Activated T-cell treated with anti-CD3 and anti-CD28 coated beads, Interleukin-2, amount 50 U/mL, for 4 hours (primary cell): ENCODE measurements around the gene PHYHD1. TPM values are rescaled to one million over a fixed set of nuclear protein-coding genes. Genes with fewer than 3 reads are reported as not detected.
A peak's percentile ranks its signal among the peaks of the same experiment; 100 is the strongest.
"Not testable (repeated sequence)": the region's sequence is repeated elsewhere in the genome, so short reads cannot be mapped to it uniquely, and the experiment has no call there.

Experiments used
- ATAC-seq, 2 donors: fragments of 200-7000 bp; cut with Tn5 transposase; one replicate each; pipeline ENCODE4 v1.10.0; 2021
- DNase-seq: peaks from one replicate; pipeline ENCODE4 v3.0.0-alpha.2; 2020
- H3K27me3 Mint-ChIP-seq: one replicate; pipeline ENCODE4 v1.8.0; 2021; ENCODE audit warnings: low read depth, mixed read lengths
- H3K36me3 Mint-ChIP-seq: one replicate; pipeline ENCODE4 v1.8.0; 2022; ENCODE audit warnings: mixed read lengths; ENCODE audit not compliant: insufficient read depth
- H3K4me1 Mint-ChIP-seq: one replicate; pipeline ENCODE4 v1.8.0; 2021; ENCODE audit warnings: low read depth, mixed read lengths
- H3K4me3 Mint-ChIP-seq: one replicate; pipeline ENCODE4 v1.8.0; 2021; ENCODE audit warnings: mild to moderate bottlenecking, moderate library complexity, mixed read lengths
- H3K9me3 Mint-ChIP-seq: one replicate; pipeline ENCODE4 v1.8.0; 2021; ENCODE audit warnings: mixed read lengths
- total RNA-seq, 3 donors: library from RNA; stranded (reverse); gene quantifications; one replicate each; pipeline ENCODE4 v1.2.1, GENCODE V29; 2021

PHYHD1 gene
- total RNA-seq, 3 donors from 2014 or later, result 0.20 TPM; not detected in 2

DNA sequence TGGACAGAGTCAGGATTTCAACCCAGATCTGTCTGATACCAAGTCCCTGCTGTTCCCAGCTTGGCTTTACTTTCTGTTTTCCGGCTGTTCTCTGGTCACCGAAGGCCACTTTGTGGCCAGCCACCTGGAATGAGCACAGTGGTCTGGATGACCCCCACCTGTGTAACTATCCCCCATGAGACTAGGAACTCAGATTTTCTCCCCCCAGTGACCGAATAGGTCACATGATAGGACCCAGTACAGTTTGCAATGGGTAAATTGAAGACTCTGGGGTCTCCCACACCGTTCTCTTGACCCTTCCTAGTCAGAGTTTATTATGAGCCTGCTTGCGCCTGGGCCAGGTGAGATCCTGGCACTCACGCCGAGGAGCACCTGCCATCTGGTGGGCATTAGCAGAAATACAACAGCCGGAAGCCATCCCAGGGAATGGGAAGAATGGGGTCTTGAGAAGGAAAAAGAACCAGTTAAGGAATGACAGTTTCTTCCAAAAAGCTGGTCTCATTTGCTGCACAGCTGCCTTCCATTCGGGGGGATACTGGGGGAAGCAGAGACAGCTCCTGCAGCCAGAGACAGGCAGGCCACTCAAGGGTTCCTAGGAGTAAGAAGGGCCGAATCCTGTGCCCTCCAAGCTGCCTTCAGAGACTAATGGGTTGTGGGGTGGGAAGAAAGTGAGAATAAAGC, 7.1 kb downstream of the PHYHD1 start:
- Mint-ChIP-seq H3K27me3 (no peaks in the 10 kb centered on the region), H3K9me3 (no peaks in the 10 kb centered on the region), H3K4me1 (peaks cover 5% of the 10 kb centered on the region), H3K4me3 (no peak overlapping the region), H3K36me3 (no peaks in the 10 kb centered on the region)
- ATAC-seq, result peak; percentile 55 to 82
- peak; percentile 45 for DNase-seq

DNA sequence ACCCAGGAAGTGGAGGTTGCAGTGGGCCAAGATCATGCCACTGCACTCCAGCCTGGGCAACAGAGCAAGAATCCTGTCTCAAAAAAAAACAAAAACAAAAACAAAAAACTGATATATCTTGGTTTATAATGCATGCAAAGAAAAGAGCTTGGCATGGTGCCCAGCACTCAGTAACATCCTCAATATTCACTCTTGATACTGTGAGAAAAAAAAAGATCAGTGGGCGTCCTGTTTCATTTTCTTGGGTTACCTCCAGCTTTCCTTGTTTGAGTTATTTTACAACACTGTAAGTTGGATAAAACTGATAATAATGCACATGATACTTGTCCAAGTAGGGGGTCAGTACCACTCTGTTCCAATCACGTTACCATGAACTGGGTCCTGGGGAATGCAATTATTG, 7.8 kb downstream of the PHYHD1 start:
- Mint-ChIP-seq H3K36me3 (no peaks in the 10 kb centered on the region), H3K9me3 (no peaks in the 10 kb centered on the region), H3K4me3 (no peak overlapping the region), H3K27me3 (no peaks in the 10 kb centered on the region), H3K4me1 (peaks cover 5% of the 10 kb centered on the region)
- no peak for DNase-seq
- ATAC-seq, result no peak

DNA sequence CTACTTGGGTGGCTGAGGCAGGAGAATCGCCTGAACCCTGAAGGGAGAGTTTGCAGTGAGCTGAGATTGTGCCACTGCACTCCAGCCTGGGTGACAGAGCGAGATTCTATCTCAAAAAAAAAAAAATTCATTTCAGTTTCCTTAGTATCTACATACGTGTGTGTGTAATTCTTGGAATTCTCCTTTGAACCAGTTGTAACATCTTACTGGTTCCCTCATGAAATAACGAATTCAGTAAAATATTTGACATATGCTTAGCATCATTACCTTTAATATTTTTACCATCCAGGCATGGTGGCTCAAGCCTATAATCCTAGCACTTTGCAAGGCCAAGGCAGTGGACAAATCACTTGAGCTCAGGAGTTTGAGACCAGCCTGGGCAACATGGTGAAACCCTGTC, 8.8 kb downstream of the PHYHD1 start:
- Mint-ChIP-seq H3K9me3 (no peaks in the 10 kb centered on the region), H3K27me3 (no peaks in the 10 kb centered on the region), H3K4me1 (peaks cover 5% of the 10 kb centered on the region), H3K36me3 (no peaks in the 10 kb centered on the region), H3K4me3 (no peak overlapping the region)
- ATAC-seq, result no peak
- DNase-seq, result no peak

DNA sequence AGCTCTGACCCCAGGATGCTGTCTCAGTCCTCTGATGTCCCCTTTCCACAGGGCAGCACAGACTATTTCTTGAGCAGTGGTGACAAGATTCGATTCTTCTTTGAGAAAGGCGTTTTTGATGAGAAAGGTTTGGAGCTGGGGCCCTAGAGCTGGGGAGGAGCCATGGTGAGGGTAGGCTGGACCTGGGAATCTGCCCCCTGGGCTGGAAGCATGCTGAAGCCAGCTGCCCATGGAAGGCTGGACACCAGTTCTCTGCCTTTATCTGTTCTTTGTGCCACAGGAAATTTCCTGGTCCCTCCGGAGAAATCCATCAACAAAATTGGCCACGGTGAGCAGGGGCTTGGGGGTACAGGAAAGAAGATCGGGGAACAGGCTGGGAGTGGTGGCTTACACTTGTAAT, 12.9 kb downstream of the PHYHD1 start:
- Mint-ChIP-seq H3K4me3 (no peak overlapping the region), H3K36me3 (no peaks in the 10 kb centered on the region), H3K4me1 (no peaks in the 10 kb centered on the region), H3K9me3 (no peaks in the 10 kb centered on the region), H3K27me3 (no peaks in the 10 kb centered on the region)
- no peak for DNase-seq
- ATAC-seq, result no peak

DNA sequence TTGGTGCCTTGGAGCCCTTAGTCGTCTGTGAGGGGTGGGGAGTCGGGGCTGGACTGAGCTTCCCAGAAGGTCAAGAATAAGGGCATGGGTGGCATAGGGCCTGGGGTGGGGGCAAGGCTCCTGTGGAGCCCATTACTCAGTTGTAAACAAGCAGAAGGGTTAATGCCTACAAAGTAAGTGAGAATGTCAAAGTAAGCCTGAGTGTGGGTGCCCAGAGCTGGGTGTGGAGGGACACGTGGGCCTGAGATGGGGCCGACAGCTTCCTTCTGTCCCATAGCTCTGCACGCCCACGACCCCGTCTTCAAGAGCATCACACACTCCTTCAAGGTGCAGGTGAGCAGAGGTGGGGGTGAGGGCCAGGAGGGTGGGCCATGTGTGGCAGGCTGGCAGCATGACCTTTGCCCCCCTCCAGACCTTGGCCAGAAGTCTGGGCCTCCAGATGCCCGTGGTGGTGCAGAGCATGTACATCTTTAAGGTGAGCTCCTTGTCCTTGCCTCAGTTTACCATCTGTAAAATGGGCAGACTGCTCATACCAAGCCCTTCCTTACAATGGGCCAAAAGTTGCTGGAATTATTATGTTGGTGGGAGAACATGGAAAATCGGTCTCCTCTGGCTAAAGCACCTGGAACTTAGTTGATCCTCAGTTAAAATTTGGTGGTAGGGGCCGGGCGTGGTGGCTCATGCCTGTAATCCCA, 15.5 kb downstream of the PHYHD1 start:
- H3K36me3 Mint-ChIP-seq, result no peaks in the 10 kb centered on the region
- no peaks in the 10 kb centered on the region for H3K9me3 Mint-ChIP-seq
- ATAC-seq (no peak), DNase-seq (no peak)
- no peaks in the 10 kb centered on the region for H3K27me3 Mint-ChIP-seq
- H3K4me3 Mint-ChIP-seq, result no peak overlapping the region
- H3K4me1 Mint-ChIP-seq, result no peaks in the 10 kb centered on the region

DNA sequence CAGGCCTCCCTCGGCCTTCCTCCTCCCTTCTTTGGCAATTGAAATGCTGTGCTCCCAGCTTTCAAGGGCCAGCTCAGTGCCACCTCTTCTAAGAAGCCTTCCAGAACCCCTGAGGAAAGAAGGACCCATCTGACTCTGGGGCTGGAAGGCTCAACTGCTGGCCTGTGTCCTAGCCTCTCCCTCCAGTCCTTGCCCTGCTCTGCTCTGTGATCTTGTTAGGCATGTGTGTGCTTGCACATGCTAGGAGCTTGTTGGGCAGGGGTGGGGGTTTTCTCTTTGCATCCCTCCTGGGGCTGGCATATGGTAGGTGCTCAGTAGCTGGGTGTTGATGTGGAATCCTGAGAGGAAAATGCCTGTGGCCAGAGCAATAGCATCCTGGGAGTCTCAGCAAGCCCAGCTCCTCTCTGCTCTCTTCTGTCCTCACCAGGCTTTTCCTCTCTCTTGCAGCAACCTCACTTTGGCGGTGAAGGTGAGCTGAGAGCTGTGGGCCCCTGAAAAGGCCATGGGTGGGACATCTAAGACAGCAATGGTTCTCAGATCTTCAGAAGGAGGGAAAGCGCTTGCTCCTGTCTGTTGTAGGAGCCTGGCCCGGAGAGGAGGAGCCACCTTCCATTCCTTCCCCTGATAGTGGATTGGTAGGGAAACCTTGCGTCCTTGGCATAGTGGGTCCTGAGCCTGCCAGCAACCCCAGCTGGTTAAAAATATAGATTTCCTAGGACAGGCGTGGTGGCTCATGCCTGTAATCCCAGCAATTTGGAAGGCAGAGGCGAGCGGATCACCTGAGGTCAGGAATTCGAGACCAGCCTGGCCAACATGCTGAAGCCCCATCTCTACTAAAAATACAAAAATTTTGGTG, 16.8 kb downstream of the PHYHD1 start:
- H3K9me3 Mint-ChIP-seq, result no peaks in the 10 kb centered on the region
- DNase-seq (no peak), ATAC-seq (no peak)
- H3K36me3 Mint-ChIP-seq, result no peaks in the 10 kb centered on the region
- H3K4me1 Mint-ChIP-seq, result no peaks in the 10 kb centered on the region
- no peaks in the 10 kb centered on the region for H3K27me3 Mint-ChIP-seq
- H3K4me3 Mint-ChIP-seq, result no peak overlapping the region

DNA sequence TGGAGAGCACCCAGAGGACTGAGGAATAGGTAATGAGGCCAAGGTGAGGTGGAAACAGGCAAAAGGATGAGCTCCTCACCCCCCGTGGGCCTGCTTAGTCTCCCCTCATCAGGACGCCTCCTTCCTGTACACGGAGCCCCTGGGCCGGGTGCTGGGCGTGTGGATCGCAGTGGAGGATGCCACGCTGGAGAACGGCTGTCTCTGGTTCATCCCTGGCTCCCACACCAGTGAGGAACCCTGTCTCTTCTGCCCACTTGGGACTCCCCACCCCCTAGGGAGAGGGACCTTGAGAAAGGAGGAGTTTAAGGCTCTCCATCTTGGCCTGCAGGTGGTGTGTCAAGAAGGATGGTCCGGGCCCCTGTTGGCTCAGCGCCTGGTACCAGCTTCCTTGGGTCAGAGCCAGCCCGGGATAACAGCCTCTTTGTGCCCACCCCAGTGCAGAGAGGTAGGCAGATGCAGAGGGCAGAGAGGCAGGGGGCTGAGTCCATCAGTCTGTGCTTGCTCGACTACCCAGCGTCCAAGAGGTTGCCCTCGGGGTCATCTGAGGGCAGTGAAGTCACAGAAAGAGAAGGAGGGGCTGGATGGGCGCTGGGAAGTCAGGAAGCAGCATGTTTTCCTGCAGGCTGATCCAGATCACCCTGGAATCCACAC, 19.6 kb downstream of the PHYHD1 start:
- DNase-seq (no peak), ATAC-seq (no peak)
- no peaks in the 10 kb centered on the region for H3K27me3 Mint-ChIP-seq
- H3K36me3 Mint-ChIP-seq, result no peaks in the 10 kb centered on the region
- no peaks in the 10 kb centered on the region for H3K4me1 Mint-ChIP-seq
- H3K9me3 Mint-ChIP-seq, result no peaks in the 10 kb centered on the region
- no peak overlapping the region for H3K4me3 Mint-ChIP-seq

DNA sequence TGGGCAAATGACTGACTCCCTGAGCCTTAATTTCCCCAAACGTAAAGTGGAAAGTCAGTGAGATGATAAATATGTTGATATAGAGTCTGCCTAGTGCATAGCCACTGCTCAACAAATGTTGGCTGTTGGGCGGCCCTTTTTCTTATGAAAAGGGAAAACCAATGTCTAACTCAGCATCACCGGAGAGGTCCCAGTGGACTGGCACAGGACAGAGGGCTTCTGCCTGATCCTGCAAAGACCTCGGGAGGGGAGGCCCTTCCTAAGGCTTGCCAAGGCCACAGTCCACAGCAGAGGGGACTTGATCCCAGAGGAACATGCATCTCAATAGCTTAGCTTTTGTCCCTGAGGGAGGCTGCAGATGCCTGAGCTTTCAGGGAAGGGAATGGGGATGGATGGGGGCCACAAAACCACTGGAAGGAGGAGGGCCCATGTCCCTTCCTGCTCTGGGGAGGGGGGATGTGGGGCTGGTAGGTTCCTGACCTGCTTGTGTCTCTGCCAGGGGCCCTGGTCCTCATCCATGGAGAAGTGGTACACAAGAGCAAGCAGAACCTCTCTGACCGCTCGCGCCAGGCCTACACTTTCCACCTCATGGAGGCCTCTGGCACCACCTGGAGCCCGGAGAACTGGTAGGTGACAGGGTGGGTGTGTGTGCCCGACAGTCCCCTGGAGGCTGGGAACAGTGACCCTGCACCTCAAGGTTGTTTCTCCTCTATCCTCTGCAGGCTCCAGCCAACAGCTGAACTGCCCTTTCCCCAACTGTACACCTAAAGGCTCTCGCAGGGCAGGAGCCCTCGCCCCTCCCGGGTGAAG, 20.4 kb downstream of the PHYHD1 start:
- no peak overlapping the region for H3K4me3 Mint-ChIP-seq
- DNase-seq, result no peak
- no peaks in the 10 kb centered on the region for H3K27me3 Mint-ChIP-seq
- no peaks in the 10 kb centered on the region for H3K9me3 Mint-ChIP-seq
- H3K36me3 Mint-ChIP-seq, result peaks cover 6% of the 10 kb centered on the region
- peaks cover 7% of the 10 kb centered on the region for H3K4me1 Mint-ChIP-seq
- ATAC-seq, result no peak

DNA sequence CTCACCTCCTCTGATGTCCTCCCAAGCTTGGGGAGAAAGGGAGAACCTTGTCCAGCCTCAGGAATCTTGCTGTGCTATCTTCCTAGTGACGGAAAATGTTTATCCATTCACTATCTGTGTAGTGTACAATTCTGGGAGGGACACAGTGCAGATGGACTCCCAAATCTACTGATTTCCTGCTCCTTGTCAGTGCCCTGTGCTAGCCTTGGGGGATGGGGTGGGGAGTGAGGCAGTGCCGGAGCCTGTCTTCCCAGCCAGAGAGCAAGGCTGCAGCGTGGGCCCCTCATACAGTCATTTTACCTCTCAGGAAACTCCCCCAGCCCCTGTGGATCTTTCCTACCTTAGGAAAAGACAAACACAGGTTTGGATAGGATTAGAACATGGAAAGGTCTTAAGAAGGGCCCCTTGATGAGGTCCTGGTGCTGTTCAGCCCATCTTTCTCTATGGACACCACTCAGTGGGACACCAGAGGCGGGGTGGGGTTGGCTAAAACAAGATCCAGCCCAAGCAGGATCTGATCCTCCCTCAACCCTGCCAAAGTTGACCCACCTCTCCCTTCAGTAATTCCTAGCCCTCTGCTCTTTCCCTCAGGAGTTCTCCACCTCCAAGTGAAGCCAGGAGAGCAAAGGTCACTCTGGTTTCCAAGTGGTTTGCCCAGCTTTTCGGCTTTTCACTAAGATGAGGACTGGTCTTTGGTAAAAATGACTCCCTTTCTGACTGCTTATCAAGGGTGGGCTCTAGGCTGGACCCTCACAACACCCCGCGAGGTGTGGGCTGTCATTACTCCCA, 23.2 kb downstream of the PHYHD1 start:
- ATAC-seq (no peak), DNase-seq (no peak)
- Mint-ChIP-seq H3K36me3 (peaks cover 9% of the 10 kb centered on the region), H3K9me3 (no peaks in the 10 kb centered on the region), H3K27me3 (no peaks in the 10 kb centered on the region), H3K4me3 (no peak overlapping the region), H3K4me1 (peaks cover 21% of the 10 kb centered on the region)

DNA sequence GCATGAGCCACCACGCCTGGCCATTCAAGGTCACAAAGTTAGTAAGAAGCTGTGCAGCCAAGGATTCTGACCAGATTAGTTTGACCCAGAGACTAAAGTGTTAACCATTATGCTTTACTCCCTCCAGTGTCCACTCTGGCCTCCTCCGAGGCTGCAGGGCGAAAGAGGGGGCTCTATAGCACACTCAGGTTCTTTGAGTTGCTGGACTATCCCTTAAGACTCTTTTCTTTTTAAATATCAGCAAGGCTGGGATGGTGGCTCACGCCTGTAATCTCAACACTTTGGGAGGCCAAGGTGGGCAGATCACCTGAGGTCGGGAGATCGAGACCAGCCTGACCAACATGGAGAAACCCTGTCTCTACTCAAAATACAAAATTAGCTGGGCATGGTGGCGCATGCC, 24.2 kb downstream of the PHYHD1 start:
- not testable (repeated sequence) for DNase-seq, H3K27me3 Mint-ChIP-seq, H3K36me3 Mint-ChIP-seq, ATAC-seq, H3K4me3 Mint-ChIP-seq, H3K9me3 Mint-ChIP-seq
- H3K4me1 Mint-ChIP-seq, result peaks cover 21% of the 10 kb centered on the region

DNA sequence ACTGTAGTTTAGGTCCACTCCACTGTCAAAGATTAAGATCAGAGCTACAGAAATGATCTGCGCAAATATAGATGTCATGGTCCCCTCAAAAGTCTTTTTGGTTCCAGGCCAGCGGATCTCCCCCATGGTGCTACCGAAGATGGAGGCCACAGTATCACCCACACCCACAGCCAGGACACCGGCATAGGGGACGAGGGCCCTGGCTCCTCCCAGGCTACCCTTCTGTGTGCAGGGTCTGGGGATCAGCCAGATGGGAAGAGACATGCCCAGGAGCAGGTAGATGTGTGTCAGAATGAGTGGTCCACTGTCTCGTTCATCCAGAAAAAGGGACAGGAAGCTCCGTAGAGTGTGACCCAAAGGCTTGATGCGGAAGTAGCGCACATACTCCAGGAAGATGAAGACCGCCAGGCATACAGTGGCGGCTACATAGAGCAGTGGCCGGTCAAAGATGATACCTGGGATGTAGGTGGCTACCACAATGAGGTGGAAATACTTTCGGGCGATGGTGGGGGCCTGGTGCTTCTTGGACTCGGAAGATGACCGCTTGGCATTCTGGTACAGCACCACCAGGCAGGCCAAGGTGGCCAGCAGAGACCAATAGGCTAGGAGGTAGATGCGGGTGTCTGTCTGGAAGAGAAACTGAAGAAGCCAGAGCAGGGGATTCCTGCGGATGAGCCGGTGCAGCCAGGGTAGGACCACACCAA, 25.2 kb downstream of the PHYHD1 start:
- Mint-ChIP-seq H3K36me3 (peaks cover 10% of the 10 kb centered on the region), H3K27me3 (no peaks in the 10 kb centered on the region), H3K4me3 (peak overlapping the region; percentile 90), H3K9me3 (no peaks in the 10 kb centered on the region), H3K4me1 (peaks cover 23% of the 10 kb centered on the region)
- DNase-seq, result no peak
- ATAC-seq, result no peak

DNA sequence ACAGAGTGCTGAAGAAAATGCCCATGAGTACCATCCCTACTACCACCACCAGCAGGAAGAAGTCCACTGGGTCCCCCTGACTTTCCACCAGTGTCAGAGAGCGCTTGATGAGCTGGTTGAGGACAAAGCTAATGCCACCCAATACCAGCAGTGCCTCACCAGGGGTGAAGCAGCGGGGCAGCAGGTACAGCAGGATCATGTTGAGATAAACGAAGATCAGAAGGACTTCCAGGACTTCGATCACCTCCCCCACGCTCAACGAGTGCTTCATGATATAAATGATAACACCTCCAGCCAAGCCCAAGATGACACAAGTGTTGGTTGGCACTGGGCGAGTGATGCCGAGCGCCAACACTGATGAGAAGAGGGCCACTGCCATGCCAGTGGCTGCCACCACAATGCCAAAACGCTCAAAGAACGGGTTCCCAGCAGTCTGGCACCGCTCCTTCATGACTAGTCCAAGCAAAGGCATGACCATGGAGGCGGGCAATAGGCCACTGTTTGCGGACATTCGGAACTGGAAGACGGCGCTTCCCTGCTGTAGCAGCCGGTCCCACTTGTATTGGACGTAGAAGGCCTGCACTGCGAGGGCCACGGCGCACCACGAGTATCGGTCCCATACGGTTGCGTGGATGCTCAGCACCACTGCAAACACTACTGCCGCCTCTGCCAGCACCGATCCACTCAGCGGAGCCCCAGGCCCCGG, 25.9 kb downstream of the PHYHD1 start:
- H3K4me3 Mint-ChIP-seq, result peak overlapping the region; percentile 90
- ATAC-seq (peak; percentile 10 to 11), DNase-seq (peak; percentile 11)
- peaks cover 10% of the 10 kb centered on the region for H3K36me3 Mint-ChIP-seq
- H3K27me3 Mint-ChIP-seq, result no peaks in the 10 kb centered on the region
- no peaks in the 10 kb centered on the region for H3K9me3 Mint-ChIP-seq
- peaks cover 25% of the 10 kb centered on the region for H3K4me1 Mint-ChIP-seq
